Gastroesophageal sphincter (tissue), 4 donors: ENCODE measurements around the gene ZBTB17. TPM values are rescaled to one million over a fixed set of nuclear protein-coding genes. Genes with fewer than 3 reads are reported as not detected.

Experiments
- ATAC-seq: fragments of 150-250 bp; one replicate; pipeline ENCODE4 v1.9.1; 2016; ENCODE audit warnings: mild to moderate bottlenecking, moderate library complexity
- H3K27ac ChIP-seq, 4 donors: fragments of 200-600 bp; sonication (generic) in 3 of 4; 1 replicate in 3 of 4; 2 replicates in 1 of 4; pipeline ENCODE4 v1.5.1; 2016 to 2019
- H3K27me3 ChIP-seq: fragments of 200-600 bp; sonication (generic); one replicate; pipeline ENCODE4 v1.5.1; 2019
- H3K36me3 ChIP-seq, 2 donors: fragments of 200-600 bp; sonication (generic); one replicate each; pipeline ENCODE4 v1.5.1; 2019; ENCODE audit warnings: control low read depth in 1 of 2
- H3K4me1 ChIP-seq, 3 donors: fragments of 200-600 bp; sonication (generic); 1 replicate in 2 of 3; 2 replicates in 1 of 3; pipeline ENCODE4 v1.5.1; 2016 to 2019; ENCODE audit warnings: control low read depth in 2 of 3
- H3K4me3 ChIP-seq, 2 donors: fragments of 200-600 bp; sonication (generic); one replicate each; pipeline ENCODE4 v1.5.1; 2019; ENCODE audit warnings: mild to moderate bottlenecking in 1 of 2, moderate library complexity in 1 of 2
- H3K9me3 ChIP-seq, 3 donors: fragments of 200-600 bp; sonication (generic); one replicate each; pipeline ENCODE4 v1.5.1; 2017 to 2019; ENCODE audit warnings: control low read depth in 2 of 3
- EP300 ChIP-seq: sonication (generic); formaldehyde crosslinking; IDR thresholded peaks from one replicate; pipeline ENCODE4 v1.6.1; 2017; ENCODE audit warnings: antibody characterized with exemption, mild to moderate bottlenecking
- POLR2A ChIP-seq, 2 donors: fragments of 450-650 bp; IDR thresholded peaks; one replicate each; pipeline ENCODE4 v1.6.1; 2017; ENCODE audit warnings: antibody characterized with exemption in 2 of 2, mild to moderate bottlenecking in 2 of 2, moderate library complexity in 1 of 2
- POLR2AphosphoS5 ChIP-seq: sonication (generic); formaldehyde crosslinking; IDR thresholded peaks from one replicate; pipeline ENCODE4 v1.6.1; 2017; ENCODE audit warnings: antibody characterized with exemption
- WGBS, 2 donors: methylation state at CpG; one replicate each; pipeline ENCODE4 v1.1.5; 2018; ENCODE audit warnings: low coverage in 1 of 2; 5-methylcytosine and 5-hydroxymethylcytosine counted together
- total RNA-seq, 4 donors: library from RNA; depleted of rRNA; stranded (reverse); fragments of >200 nt; gene quantifications; one replicate each; pipeline ENCODE4 v1.1.0, GENCODE V29; 2016
- TF ChIP-seq, protein P1 (sequence below), 4 experiments: fragments of 200-600 bp in 2 of 4; fragments of 450-650 bp in 2 of 4; sonication (generic) in 1 of 4; IDR thresholded peaks; one replicate each; pipeline ENCODE4 v1.5.1; 2017 to 2019; ENCODE audit warnings: antibody characterized with exemption in 4 of 4, mild to moderate bottlenecking in 2 of 4, moderate library complexity in 2 of 4

ZBTB17 gene
- total RNA-seq, 4 donors from 2014 or later = 24.0 to 65.7 (median 29.0) TPM

DNA sequence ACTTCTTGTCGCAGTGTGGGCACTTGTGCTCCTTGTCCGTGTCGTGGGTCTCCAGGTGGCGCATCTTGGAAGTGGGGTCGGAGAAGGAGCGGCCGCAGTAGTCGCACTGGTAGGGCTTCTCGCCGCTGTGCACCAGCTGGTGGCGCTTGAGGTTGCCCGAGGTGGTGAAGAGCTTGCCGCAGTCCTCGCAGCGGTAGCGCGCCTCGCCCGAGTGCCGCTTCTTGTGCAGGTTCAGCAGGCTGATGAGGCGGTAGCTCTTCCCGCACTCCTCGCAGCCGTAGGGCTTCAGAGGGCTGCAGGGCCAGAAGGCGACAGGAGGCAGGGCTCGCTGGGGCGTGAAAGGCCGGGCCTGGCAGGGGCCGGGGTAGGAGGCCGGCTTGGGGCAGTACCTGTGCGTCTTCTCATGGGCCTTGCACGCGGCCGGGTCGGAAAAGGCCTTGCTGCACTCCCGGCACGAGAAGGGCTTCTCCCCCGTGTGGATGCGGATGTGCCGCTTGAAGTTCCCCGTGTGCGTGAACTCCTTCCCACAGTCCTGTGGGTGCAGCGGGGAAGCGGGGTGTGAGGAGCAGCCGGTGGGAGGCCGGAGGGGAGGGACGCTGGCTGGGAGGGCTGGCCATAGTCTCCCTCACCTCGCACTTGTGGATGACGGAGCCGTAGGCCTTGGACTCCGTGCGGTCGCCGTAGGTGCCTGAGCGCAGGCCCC lies 31.4 kb downstream of the ZBTB17 start:
- Histone ChIP-seq H3K9me3 (no peaks in the 10 kb centered on the region), H3K4me3 (no peak overlapping the region), H3K27me3 (no peaks in the 10 kb centered on the region), H3K36me3 (peaks cover 0 to 88% of the 10 kb centered on the region in 2 donors), H3K4me1 (peaks cover 0 to 27% (median 16%) of the 10 kb centered on the region in 3 donors), H3K27ac (no peak overlapping the region)
- no peak for ATAC-seq
- TF ChIP-seq POLR2AphosphoS5 (no peak), POLR2A (IDR thresholded peaks at IDR 0.05) (no peak), EP300 (no peak)
- TF ChIP-seq, protein P1, sequence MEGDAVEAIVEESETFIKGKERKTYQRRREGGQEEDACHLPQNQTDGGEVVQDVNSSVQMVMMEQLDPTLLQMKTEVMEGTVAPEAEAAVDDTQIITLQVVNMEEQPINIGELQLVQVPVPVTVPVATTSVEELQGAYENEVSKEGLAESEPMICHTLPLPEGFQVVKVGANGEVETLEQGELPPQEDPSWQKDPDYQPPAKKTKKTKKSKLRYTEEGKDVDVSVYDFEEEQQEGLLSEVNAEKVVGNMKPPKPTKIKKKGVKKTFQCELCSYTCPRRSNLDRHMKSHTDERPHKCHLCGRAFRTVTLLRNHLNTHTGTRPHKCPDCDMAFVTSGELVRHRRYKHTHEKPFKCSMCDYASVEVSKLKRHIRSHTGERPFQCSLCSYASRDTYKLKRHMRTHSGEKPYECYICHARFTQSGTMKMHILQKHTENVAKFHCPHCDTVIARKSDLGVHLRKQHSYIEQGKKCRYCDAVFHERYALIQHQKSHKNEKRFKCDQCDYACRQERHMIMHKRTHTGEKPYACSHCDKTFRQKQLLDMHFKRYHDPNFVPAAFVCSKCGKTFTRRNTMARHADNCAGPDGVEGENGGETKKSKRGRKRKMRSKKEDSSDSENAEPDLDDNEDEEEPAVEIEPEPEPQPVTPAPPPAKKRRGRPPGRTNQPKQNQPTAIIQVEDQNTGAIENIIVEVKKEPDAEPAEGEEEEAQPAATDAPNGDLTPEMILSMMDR (IDR thresholded peaks at IDR 0.05) = no peak
- 80% methylated on average over 5 of the region's 55 CpGs; no CpG with 5 or more reads in 1 of the 2 donors for WGBS, 2 donors

DNA sequence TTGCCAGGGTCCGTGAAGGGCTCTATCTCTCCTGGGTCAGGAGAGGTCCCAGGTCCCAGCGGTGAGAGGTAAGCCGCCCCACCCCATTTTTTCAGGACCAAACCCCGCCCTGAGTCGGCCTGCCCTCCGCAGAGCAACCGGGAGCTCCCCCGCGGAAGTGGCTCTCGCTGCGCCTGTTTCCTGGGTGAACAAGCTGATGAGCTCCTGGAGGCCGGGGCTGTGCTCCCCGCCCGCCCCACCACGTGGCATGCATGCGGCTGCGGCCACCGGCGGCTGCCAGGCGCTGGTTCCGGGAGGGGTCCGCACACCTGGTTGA lies 32.0 kb downstream of the ZBTB17 start:
- Histone ChIP-seq H3K9me3 (no peaks in the 10 kb centered on the region), H3K4me1 (peaks cover 0 to 27% (median 16%) of the 10 kb centered on the region in 3 donors), H3K36me3 (peaks cover 0 to 93% of the 10 kb centered on the region in 2 donors), H3K27me3 (no peaks in the 10 kb centered on the region), H3K27ac (no peak overlapping the region), H3K4me3 (no peak overlapping the region)
- no peak for ATAC-seq
- no CpG with 5 or more reads among the region's 22 CpGs for WGBS, 2 donors
- TF ChIP-seq EP300 = no peak
- no peak for TF ChIP-seq POLR2AphosphoS5
- TF ChIP-seq POLR2A (IDR thresholded peaks at IDR 0.05) = no peak
- TF ChIP-seq, protein P1 (IDR thresholded peaks at IDR 0.05) = no peak

DNA sequence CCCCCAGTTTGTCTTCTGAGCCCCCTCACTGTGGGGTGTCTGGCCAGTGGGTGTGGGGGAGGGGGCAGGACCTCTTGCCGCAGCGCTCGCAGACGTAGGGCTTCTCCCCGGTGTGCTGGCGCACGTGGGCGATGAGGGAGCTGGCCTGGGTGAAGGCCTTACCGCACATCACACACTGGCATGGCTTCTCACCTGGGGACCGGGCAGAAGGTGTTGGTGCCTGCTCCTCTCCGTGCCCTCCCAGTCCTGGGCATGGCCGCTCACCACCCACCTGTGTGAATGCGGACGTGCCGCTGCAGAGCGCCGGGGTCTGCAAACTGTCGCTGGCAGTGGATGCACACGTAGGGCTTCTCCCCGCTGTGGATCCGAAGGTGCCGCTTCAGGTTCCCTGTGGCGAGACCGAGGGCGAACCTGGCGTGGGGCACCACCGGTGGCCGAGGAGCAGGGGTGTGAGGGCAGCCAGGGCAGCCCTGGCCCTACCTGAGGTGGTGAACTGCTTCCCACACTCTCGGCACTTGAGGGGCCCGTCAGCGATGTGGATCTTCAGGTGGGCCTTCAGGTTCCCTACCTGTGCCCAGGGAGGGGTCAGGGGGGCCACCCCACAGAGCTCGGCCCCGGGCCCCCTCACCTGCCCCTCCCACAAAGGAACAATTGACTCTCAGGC lies 32.4 kb downstream of the ZBTB17 start:
- no peak for ATAC-seq
- WGBS, 2 donors = 89% methylated on average over 7 of the region's 33 CpGs; no CpG with 5 or more reads in 1 of the 2 donors
- no peak for TF ChIP-seq POLR2AphosphoS5
- TF ChIP-seq, protein P1 (IDR thresholded peaks at IDR 0.05) = no peak
- no peak for TF ChIP-seq POLR2A (IDR thresholded peaks at IDR 0.05)
- TF ChIP-seq EP300 = no peak
- Histone ChIP-seq H3K4me3 (no peak overlapping the region), H3K9me3 (no peaks in the 10 kb centered on the region), H3K4me1 (peaks cover 0 to 27% (median 17%) of the 10 kb centered on the region in 3 donors), H3K27ac (peak overlapping the region in 1 of 4 donors; percentile 46), H3K36me3 (peaks cover 0 to 98% of the 10 kb centered on the region in 2 donors), H3K27me3 (no peaks in the 10 kb centered on the region)

DNA sequence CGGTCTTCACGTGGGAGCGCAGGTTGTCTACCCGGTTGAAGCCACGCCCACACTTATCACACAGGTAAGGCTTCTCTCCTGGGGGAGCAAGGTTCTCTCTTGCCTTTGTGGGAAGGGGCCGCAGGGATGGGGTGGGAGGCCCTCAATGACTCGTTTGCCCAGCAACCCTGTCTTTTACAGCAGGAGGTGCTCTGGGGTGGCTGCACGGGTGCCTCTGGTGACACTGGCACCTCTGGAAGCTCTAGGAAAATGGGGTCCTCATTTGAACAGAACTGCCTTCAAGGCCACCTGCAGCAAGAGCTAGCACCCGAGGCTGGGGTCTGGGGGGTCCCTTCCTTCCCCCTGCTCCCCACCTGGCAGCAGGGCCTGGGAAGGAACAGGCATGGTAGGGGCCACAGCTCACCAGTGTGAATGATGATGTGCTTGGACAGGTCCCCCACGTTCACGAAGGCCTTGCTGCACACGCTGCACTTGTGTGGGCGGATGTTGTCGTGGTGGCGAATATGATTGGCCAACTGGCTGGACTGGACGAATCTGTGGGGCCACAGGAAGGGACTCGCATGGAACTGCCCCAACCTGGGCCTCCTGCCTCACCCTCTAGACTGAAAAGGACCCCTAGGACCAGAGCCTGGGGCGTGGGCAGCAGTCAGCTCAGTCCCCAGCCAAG lies 33.1 kb downstream of the ZBTB17 start:
- Histone ChIP-seq H3K27me3 (no peaks in the 10 kb centered on the region), H3K9me3 (no peaks in the 10 kb centered on the region), H3K27ac (peak overlapping the region in 1 of 4 donors; percentile 46), H3K36me3 (peaks cover 0 to 100% of the 10 kb centered on the region in 2 donors), H3K4me3 (no peak overlapping the region), H3K4me1 (peaks cover 0 to 27% (median 11%) of the 10 kb centered on the region in 3 donors)
- no peak for ATAC-seq
- TF ChIP-seq POLR2A (IDR thresholded peaks at IDR 0.05) (no peak), POLR2AphosphoS5 (no peak), EP300 (no peak)
- TF ChIP-seq, protein P1 (IDR thresholded peaks at IDR 0.05) = no peak
- WGBS, 2 donors = no CpG with 5 or more reads among the region's 18 CpGs
